Gastroesophageal sphincter (tissue), 3 donors: Measurements from ENCODE around the gene RIC8B.

ENCODE experiments used
- CTCF ChIP-seq, 4 experiments: fragments of 200-600 bp in 2 of 4; fragments of 450-650 bp in 2 of 4; sonication (generic) in 1 of 4; IDR thresholded peaks; one replicate each; pipeline ENCODE4 v1.5.1; 2017 to 2019; ENCODE audit warnings: antibody characterized with exemption in 4 of 4, mild to moderate bottlenecking in 2 of 4, moderate library complexity in 2 of 4
- EP300 ChIP-seq: sonication (generic); formaldehyde crosslinking; IDR thresholded peaks from one replicate; pipeline ENCODE4 v1.6.1; 2017; ENCODE audit warnings: antibody characterized with exemption, mild to moderate bottlenecking
- POLR2AphosphoS5 ChIP-seq: sonication (generic); formaldehyde crosslinking; IDR thresholded peaks from one replicate; pipeline ENCODE4 v1.6.1; 2017; ENCODE audit warnings: antibody characterized with exemption

GRCh38 chr12:106769546-106769945, 4.9 kb upstream of the RIC8B start:
- no peak for TF ChIP-seq CTCF (IDR thresholded peaks at IDR 0.05)
- TF ChIP-seq EP300, result no peak
- no peak for TF ChIP-seq POLR2AphosphoS5
